Activated CD4-positive, alpha-beta memory T cell treated with anti-CD3 and anti-CD28 coated beads for 36 hours (primary cell): Measurements from ENCODE around the gene FCRL2. TPM values are rescaled to one million over a fixed set of nuclear protein-coding genes. Genes with fewer than 3 reads are reported as not detected.
"Not testable (repeated sequence)": the region's sequence is repeated elsewhere in the genome, so short reads cannot be mapped to it uniquely, and the experiment has no call there.

ENCODE experiments used
- CTCF ChIA-PET: fragments of 350-600 bp; sonication (Branson Sonifier 250); formaldehyde crosslinking; loops from one replicate; lab custom pipeline; 2021; ENCODE audit warnings: antibody characterized with exemption, inconsistent platforms; lab: Charles Lee
- POLR2A ChIA-PET: fragments of 350-600 bp; sonication (Branson Sonifier 250); formaldehyde crosslinking; loops from one replicate; lab custom pipeline; 2021; ENCODE audit warnings: antibody characterized with exemption; lab: Charles Lee
- DNase-seq: peaks from one replicate; pipeline ENCODE4 v3.0.0-alpha.2; 2020
- H3K27ac Mint-ChIP-seq: one replicate; pipeline ENCODE4 v1.8.0; 2021; ENCODE audit warnings: mixed read lengths
- H3K27me3 Mint-ChIP-seq: one replicate; pipeline ENCODE4 v1.8.0; 2021; ENCODE audit warnings: mixed read lengths
- H3K36me3 Mint-ChIP-seq: one replicate; pipeline ENCODE4 v1.8.0; 2021; ENCODE audit warnings: mixed read lengths
- H3K4me1 Mint-ChIP-seq: one replicate; pipeline ENCODE4 v1.8.0; 2021; ENCODE audit warnings: low read depth, mixed read lengths
- H3K4me3 Mint-ChIP-seq: one replicate; pipeline ENCODE4 v1.8.0; 2021; ENCODE audit warnings: mild to moderate bottlenecking, mixed read lengths
- H3K9me3 Mint-ChIP-seq: one replicate; pipeline ENCODE4 v1.8.0; 2021; ENCODE audit warnings: mixed read lengths
- intact Hi-C: fragments of 100-400 bp; cut with micrococcal nuclease; formaldehyde crosslinking; loops from one replicate; pipeline ENCODE4 v1.15.1; 2023
- total RNA-seq, 2 experiments: library from RNA; stranded (reverse); gene quantifications; one replicate each; pipeline ENCODE4 v1.2.3, GENCODE V29; 2021

Gene FCRL2
- total RNA-seq, 2 experiments from 2014 or later: not detected

DNA sequence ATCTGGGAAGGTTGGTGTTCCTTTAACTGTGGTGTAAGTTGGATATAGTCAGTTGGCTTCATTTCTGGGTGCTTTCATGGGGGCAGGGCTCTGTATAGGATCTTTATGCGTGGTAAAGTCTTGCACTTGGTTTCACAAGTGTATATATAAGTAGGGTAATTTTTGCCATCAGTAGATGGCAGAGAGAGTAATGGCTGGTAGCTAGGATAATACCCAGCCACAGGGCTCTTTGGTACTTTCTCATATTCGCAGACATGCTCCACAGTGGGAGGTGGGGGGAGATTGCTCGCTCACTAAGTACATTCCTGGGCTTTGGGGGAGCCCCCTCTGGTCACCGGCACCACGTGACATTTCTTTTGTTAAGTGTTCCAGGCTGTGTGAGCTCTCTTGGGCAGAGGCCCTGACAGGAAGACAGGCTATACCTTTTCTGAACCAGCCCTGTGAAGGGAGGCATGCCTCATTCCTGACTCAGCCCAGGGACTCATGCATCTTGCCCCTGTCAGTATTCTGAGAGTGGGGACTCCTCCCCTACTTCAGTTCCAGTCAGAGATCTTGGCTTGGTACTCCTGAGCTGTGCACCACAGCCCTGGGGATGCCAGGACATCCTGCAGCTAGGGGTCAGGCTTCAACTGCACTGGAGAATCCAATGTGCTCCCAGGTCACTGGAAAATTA lies 37.6 kb downstream of the FCRL2 start:
- ChIA-PET CTCF (interaction anchor here (1.1 kb wide), 1 partner anchor 20 kb away, joined by 3 read pairs; no protein-coding TSS in a partner anchor), POLR2A (no interaction called here)
- Mint-ChIP-seq H3K27ac (no peak overlapping the region), H3K4me3 (no peak overlapping the region), H3K9me3 (no peaks in the 10 kb centered on the region), H3K4me1 (no peaks in the 10 kb centered on the region), H3K36me3 (no peaks in the 10 kb centered on the region), H3K27me3 (peaks cover 4% of the 10 kb centered on the region)
- DNase-seq: no peak
- intact Hi-C loops: no loop called here

DNA sequence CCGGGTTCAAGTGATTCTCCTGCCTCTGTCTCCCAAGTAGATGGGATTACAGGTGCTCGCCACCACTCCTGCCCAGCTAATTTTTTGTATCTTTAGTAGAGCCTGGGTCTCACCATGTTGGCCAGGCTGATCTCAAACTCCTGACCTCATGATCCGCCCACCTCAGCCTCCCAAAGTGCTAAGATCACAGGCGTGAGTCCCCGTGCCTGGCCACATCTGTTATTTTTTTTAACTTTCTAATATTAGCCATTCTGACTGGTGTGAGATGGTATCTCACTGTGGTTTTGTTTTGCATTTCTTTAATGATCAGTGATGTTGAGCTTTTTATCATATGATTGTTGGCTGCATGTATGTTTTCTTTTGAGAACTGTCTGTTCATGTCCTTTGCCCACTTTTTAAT lies 40.9 kb downstream of the FCRL2 start:
- H3K27ac Mint-ChIP-seq, H3K4me1 Mint-ChIP-seq, POLR2A ChIA-PET, CTCF ChIA-PET, H3K4me3 Mint-ChIP-seq, H3K27me3 Mint-ChIP-seq, intact Hi-C loops, DNase-seq, H3K36me3 Mint-ChIP-seq, H3K9me3 Mint-ChIP-seq: not testable (repeated sequence)

DNA sequence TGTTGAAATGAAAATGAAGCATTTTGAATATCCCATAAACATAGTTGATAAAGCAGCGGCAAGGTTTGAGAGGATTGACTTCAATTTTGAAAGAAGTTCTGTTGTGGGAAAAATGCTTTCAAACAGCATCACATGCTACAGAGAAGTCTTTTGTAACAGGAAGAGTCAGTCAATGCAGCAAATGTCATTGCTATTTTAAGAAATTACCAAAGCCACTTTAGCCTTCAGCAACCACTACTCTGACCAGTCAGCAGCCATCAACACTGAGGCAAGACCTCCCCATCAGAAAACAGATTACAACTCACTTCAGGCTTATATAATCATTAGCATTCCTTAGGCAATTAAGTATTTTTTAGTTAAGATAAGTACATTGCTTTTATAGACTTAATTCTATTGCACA lies 42.6 kb downstream of the FCRL2 start:
- CTCF ChIA-PET: no interaction called here
- no peak overlapping the region for H3K4me3 Mint-ChIP-seq
- H3K4me1 Mint-ChIP-seq: peaks cover 2% of the 10 kb centered on the region
- POLR2A ChIA-PET: no interaction called here
- intact Hi-C loops: no loop called here
- no peaks in the 10 kb centered on the region for H3K9me3 Mint-ChIP-seq
- H3K27me3 Mint-ChIP-seq: peaks cover 1% of the 10 kb centered on the region
- H3K27ac Mint-ChIP-seq: no peak overlapping the region
- no peaks in the 10 kb centered on the region for H3K36me3 Mint-ChIP-seq
- DNase-seq: no peak

DNA sequence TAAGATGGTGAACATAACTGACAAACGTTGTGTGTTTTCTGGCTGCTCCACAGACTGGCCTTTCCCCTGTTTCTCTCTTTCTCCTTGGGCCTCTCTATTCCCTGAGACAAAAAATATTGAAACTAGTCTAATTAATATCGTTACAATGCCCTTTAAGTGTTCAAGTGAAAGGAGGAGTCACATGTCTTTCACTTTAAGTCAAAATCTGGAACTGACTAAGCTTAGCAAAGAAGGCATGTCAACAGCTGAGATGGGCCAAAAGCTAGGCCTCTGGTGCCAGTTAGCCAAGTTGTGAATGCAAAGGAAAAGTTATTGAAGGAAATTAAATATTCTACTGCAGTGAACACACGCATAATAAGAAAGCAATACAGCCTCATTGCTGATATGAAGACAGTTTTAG lies 44.2 kb downstream of the FCRL2 start:
- no peaks in the 10 kb centered on the region for H3K36me3 Mint-ChIP-seq
- no peak overlapping the region for H3K4me3 Mint-ChIP-seq
- intact Hi-C loops: no loop called here
- POLR2A ChIA-PET: no interaction called here
- no peaks in the 10 kb centered on the region for H3K9me3 Mint-ChIP-seq
- no peak overlapping the region for H3K27ac Mint-ChIP-seq
- peaks cover 2% of the 10 kb centered on the region for H3K4me1 Mint-ChIP-seq
- H3K27me3 Mint-ChIP-seq: peaks cover 1% of the 10 kb centered on the region
- DNase-seq: no peak
- CTCF ChIA-PET: no interaction called here

DNA sequence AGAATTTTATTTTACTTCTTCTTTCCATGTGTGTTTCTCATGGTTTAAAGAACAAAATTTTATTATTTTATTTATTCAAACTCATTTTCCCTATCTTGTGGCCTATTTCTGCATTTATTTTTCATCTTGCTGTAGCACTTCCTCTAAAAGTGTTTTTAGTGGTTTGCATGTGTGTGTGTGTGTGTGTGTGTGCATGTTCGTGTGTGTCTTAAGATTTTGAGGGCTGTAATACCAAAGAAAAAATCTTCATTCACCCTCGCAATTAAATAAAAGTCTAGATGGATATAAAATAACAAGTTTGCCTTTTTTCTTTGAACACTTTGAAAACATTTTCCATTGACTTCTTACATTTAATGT lies 51.7 kb downstream of the FCRL2 start:
- CTCF ChIA-PET: no interaction called here
- no peak overlapping the region for H3K4me3 Mint-ChIP-seq

DNA sequence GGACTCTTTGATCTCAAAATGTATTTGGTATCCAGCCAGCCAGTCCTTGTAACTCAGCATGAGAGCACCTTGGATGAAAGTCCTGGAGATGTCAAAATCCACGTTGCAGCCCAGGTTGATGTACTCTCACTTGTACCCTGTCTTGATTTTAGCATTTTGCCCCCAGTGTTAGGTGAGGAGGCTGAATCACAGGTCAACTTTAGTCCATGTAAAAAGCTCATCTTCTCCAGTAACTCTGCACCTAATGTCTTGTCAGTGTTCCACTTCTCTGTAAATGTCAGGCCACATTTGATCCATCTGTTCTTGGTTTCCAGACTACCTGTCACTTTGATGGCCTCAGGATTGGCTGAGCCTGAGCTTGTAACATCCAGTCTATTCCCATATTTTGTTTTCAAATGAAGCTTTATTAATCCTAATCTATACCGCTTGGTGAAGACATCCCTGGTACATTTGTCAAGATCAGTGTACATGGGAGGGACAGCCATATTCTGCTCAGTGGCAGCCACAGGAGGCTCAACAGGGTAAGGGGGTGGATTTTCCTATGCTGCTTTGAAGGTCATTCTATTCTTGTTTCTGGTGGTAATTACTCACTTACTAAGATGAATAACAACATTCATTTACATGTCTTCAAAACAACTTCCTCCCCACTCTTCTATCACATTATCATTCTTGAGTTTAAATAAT lies 52.3 kb downstream of the FCRL2 start:
- H3K36me3 Mint-ChIP-seq: peaks cover 3% of the 10 kb centered on the region
- ChIA-PET CTCF (no interaction called here), POLR2A (no interaction called here)
- H3K4me1 Mint-ChIP-seq: no peaks in the 10 kb centered on the region
- DNase-seq: no peak
- peaks cover 8% of the 10 kb centered on the region for H3K27me3 Mint-ChIP-seq
- H3K9me3 Mint-ChIP-seq: peaks cover 19% of the 10 kb centered on the region
- intact Hi-C loops: no loop called here
- no peak overlapping the region for H3K4me3 Mint-ChIP-seq
- no peak overlapping the region for H3K27ac Mint-ChIP-seq

More for the DNA sequence above, 51.7 kb downstream of the FCRL2 start:
- H3K4me1 Mint-ChIP-seq: no peaks in the 10 kb centered on the region
- no peak overlapping the region for H3K27ac Mint-ChIP-seq
- POLR2A ChIA-PET: no interaction called here
- peaks cover 3% of the 10 kb centered on the region for H3K36me3 Mint-ChIP-seq
- H3K27me3 Mint-ChIP-seq: peaks cover 8% of the 10 kb centered on the region
- intact Hi-C loops: no loop called here
- H3K9me3 Mint-ChIP-seq: peaks cover 19% of the 10 kb centered on the region
- no peak for DNase-seq

DNA sequence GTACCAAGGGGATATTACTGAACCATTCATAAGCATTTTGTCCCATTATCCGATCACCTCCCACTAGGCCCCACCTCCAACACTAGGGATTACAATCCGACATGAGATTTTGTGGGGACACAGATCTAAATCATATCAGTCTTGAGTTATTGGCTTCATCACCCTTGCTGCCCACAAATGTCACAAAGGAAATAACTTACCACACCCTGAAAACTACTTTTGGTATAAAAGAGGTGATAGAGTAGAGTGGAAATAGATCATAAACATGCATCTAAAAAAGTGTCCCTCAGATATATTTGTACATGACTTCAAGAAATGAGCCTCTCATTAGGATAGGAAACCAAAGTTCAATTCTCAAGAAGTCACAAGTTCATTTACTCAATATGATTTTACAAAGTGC lies 53.8 kb downstream of the FCRL2 start:
- no peak for DNase-seq
- H3K4me3 Mint-ChIP-seq: no peak overlapping the region
- peaks cover 19% of the 10 kb centered on the region for H3K9me3 Mint-ChIP-seq
- intact Hi-C loops: no loop called here
- ChIA-PET CTCF (no interaction called here), POLR2A (no interaction called here)
- H3K27ac Mint-ChIP-seq: no peak overlapping the region
- H3K4me1 Mint-ChIP-seq: no peaks in the 10 kb centered on the region
- peaks cover 3% of the 10 kb centered on the region for H3K36me3 Mint-ChIP-seq
- peaks cover 8% of the 10 kb centered on the region for H3K27me3 Mint-ChIP-seq

DNA sequence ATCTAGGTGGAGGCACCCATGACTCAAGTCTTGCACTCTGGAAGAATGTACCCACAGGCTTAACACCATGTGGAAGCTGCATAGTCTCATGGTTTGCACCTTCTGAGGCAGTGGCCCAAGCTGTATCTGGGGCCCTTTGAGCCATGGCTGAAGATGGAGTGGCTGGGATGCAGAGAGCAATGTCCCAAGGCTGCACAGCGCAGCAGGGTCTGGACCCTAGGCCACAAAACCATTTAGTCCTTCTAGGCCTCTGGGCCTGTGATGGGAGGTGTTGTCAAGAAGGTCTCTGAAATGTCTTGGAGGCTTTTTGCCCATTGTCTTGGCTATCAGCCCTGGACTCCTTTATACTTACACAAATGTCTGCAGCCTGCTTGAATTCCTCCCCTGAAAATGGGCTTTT lies 54.9 kb downstream of the FCRL2 start:
- intact Hi-C loops: no loop called here
- Mint-ChIP-seq H3K4me1 (no peaks in the 10 kb centered on the region), H3K27ac (no peak overlapping the region), H3K4me3 (no peak overlapping the region), H3K27me3 (peaks cover 4% of the 10 kb centered on the region), H3K36me3 (peaks cover 3% of the 10 kb centered on the region), H3K9me3 (peaks cover 19% of the 10 kb centered on the region)
- POLR2A ChIA-PET: no interaction called here
- CTCF ChIA-PET: no interaction called here
- DNase-seq: no peak

DNA sequence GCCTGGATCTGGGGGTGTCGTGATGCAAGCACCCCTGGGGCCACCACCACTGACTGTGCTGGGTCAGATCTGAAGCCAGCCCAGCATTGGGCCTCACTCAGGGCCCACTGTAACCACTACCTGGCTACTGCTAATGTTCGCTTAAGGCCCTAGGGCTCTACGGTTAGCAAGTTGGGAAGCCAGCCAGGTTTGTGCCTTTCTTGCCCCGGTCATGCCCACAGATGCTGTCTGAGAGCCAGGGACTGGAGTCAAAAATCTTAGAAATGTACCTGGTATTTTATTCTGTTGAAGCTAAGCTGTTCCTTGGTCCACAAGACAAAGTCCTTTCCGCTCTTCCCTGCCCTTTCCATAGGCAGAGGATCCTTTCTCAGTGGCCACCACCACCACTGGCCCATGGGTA lies 61.2 kb downstream of the FCRL2 start:
- Mint-ChIP-seq H3K27ac (no peak overlapping the region), H3K9me3 (peaks cover under 1% of the 10 kb centered on the region), H3K4me3 (no peak overlapping the region), H3K4me1 (no peaks in the 10 kb centered on the region), H3K36me3 (no peaks in the 10 kb centered on the region), H3K27me3 (no peaks in the 10 kb centered on the region)
- intact Hi-C loops: no loop called here
- CTCF ChIA-PET: no interaction called here
- DNase-seq: no peak
- POLR2A ChIA-PET: no interaction called here

DNA sequence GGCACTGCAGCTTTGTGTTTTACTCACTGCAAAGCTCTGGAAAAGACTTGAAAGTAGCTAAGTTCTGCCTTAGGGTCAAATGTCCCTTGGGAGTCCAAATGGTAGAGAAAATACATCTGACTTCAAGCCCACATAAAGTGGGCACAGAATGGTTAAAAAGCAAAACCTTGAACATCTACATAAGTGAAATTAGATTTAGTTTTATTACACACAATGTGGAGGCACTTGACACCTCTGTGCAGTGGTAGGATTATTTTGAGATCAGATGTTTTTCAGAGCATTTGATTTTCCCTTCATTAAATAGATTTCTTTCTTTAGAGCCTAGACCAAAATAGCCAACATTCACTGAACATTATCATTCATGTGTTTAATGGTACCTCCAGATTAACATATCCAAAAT lies 65.1 kb downstream of the FCRL2 start:
- H3K4me1 Mint-ChIP-seq: no peaks in the 10 kb centered on the region
- no peak overlapping the region for H3K4me3 Mint-ChIP-seq
- H3K27ac Mint-ChIP-seq: no peak overlapping the region
- POLR2A ChIA-PET: no interaction called here
- CTCF ChIA-PET: no interaction called here
- no peaks in the 10 kb centered on the region for H3K9me3 Mint-ChIP-seq
- no peaks in the 10 kb centered on the region for H3K36me3 Mint-ChIP-seq
- no peaks in the 10 kb centered on the region for H3K27me3 Mint-ChIP-seq
- intact Hi-C loops: no loop called here
- no peak for DNase-seq

DNA sequence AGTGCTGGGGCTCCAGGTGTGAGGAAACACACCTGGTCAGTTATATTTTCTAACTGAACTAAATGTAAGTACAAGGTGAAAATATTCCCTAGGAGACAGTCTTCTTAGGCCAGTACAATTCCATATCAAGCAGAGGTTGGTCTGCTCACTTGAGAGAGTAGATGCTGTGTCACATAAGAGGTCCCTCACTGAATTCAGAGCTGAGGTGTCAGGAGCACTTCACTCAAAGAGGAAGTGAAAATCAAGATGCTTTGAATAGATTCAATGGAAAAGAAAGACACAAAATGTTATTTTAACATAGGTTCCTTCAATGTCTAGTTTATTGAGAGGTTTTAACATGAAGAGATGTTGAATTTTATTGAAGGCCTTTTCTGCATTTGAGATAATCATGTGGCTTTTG lies 72.1 kb downstream of the FCRL2 start:
- intact Hi-C loops: no loop called here
- no peaks in the 10 kb centered on the region for H3K9me3 Mint-ChIP-seq
- H3K4me1 Mint-ChIP-seq: no peaks in the 10 kb centered on the region
- H3K36me3 Mint-ChIP-seq: no peaks in the 10 kb centered on the region
- POLR2A ChIA-PET: no interaction called here
- CTCF ChIA-PET: no interaction called here
- no peak for DNase-seq
- no peak overlapping the region for H3K27ac Mint-ChIP-seq
- peaks cover 7% of the 10 kb centered on the region for H3K27me3 Mint-ChIP-seq
- H3K4me3 Mint-ChIP-seq: no peak overlapping the region

DNA sequence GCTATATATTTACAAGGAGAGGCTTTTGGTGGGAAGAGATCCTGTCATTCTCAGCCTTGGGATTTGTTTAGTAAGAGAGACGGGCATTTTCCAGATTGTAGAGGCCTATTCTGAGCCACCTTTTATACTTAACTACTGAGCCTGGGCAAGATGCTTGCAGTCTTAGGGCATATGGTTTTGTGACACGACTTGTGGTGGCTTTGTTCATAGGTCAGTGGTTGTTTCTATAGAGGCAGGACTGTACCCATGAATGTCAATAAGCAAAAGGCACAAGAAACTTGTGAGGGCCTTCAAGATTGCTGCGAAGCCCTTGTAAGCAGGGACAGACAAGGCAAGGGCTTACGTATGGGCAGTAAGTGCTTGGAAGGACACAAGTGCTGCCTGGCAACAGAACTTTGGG lies 73.0 kb downstream of the FCRL2 start:
- Mint-ChIP-seq H3K27ac (no peak overlapping the region), H3K27me3 (peaks cover 12% of the 10 kb centered on the region), H3K4me3 (no peak overlapping the region), H3K36me3 (no peaks in the 10 kb centered on the region), H3K4me1 (no peaks in the 10 kb centered on the region), H3K9me3 (no peaks in the 10 kb centered on the region)
- ChIA-PET CTCF (no interaction called here), POLR2A (no interaction called here)
- intact Hi-C loops: no loop called here
- no peak for DNase-seq

DNA sequence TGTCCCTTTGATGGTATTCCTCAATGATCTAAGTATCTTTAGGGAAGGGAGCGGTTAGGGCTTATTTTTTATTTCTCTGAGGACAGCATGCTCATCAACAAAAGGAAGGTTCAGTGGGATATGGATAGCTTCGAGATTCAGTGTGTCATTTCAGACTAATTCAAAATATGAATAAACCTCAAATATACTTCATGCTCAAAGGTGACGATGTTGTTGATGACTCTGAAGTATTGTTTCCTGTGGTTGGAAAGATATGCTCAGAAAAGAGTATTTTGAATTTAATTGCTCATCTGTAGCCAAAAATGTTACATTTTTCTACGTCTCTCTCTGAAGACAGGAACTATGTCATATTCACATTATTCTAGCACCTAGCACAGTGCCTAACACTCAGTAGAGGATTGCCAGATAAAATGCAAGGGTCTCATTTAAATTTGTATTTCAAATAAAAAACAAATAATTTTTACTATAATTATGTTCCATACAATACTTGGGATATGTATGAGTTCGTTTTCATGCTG lies 74.6 kb downstream of the FCRL2 start:
- no peak for DNase-seq
- H3K36me3 Mint-ChIP-seq: no peaks in the 10 kb centered on the region
- POLR2A ChIA-PET: no interaction called here
- H3K27me3 Mint-ChIP-seq: peaks cover 19% of the 10 kb centered on the region
- no peaks in the 10 kb centered on the region for H3K4me1 Mint-ChIP-seq
- H3K9me3 Mint-ChIP-seq: no peaks in the 10 kb centered on the region
- no peak overlapping the region for H3K4me3 Mint-ChIP-seq
- intact Hi-C loops: no loop called here
- no peak overlapping the region for H3K27ac Mint-ChIP-seq
- CTCF ChIA-PET: no interaction called here
